HepG2 (cell line): Measurements from ENCODE around the gene CARS2. TPM values are rescaled to one million over a fixed set of nuclear protein-coding genes. Genes with fewer than 3 reads are reported as not detected.

Experiments used
- CCDC6 ChIP-seq: sonication (generic); formaldehyde crosslinking; IDR thresholded peaks from 2 replicates; pipeline ENCODE4 v1.8.1; 2022; ENCODE audit warnings: mild to moderate bottlenecking, missing genetic modification reagents, moderate library complexity
- HNF4A ChIP-seq: sonication (generic); formaldehyde crosslinking; IDR thresholded peaks from 2 replicates; pipeline ENCODE4 v1.4.0; 2020; ENCODE audit warnings: missing genetic modification reagents
- HNF4G ChIP-seq, 2 experiments: sonication (generic) in 1 of 2; formaldehyde crosslinking in 1 of 2; IDR thresholded peaks; 2 replicates each; pipeline versions ENCODE4 v1.4.0 to v1.6.1; 2011 to 2020; ENCODE audit warnings: borderline replicate concordance in 2 of 2, low read depth in 2 of 2, mild to moderate bottlenecking in 2 of 2, low read length in 1 of 2, missing genetic modification reagents in 1 of 2, moderate library complexity in 1 of 2
- JUND ChIP-seq: sonication (generic); formaldehyde crosslinking; IDR thresholded peaks from 2 replicates; pipeline ENCODE4 v1.8.0; 2022; ENCODE audit warnings: mild to moderate bottlenecking, missing genetic modification reagents
- KMT2A ChIP-seq: sonication (generic); formaldehyde crosslinking; IDR thresholded peaks from 2 replicates; pipeline ENCODE4 v1.4.0; 2020; ENCODE audit warnings: missing genetic modification reagents
- STAT5B ChIP-seq: sonication (generic); formaldehyde crosslinking; IDR thresholded peaks from 2 replicates; pipeline ENCODE4 v1.4.0; 2020; ENCODE audit warnings: missing genetic modification reagents
- TEAD2 ChIP-seq: sonication (generic); formaldehyde crosslinking; IDR thresholded peaks from 2 replicates; pipeline ENCODE4 v1.9.0; 2021; ENCODE audit warnings: missing genetic modification reagents
- ZBTB3 ChIP-seq: sonication (generic); formaldehyde crosslinking; IDR thresholded peaks from 2 replicates; pipeline ENCODE4 v1.4.0; 2020; ENCODE audit warnings: low read depth, mild to moderate bottlenecking, moderate library complexity, missing genetic modification reagents, borderline replicate concordance
- ZFP37 ChIP-seq: sonication (generic); formaldehyde crosslinking; IDR thresholded peaks from 2 replicates; pipeline ENCODE4 v1.4.0; 2020; ENCODE audit warnings: missing genetic modification reagents, borderline replicate concordance
- ZFP82 ChIP-seq: sonication (generic); formaldehyde crosslinking; IDR thresholded peaks from 2 replicates; pipeline ENCODE4 v1.5.1; 2020; ENCODE audit warnings: mild to moderate bottlenecking, missing genetic modification reagents, borderline replicate concordance
- ZIK1 ChIP-seq: sonication (generic); formaldehyde crosslinking; IDR thresholded peaks from 2 replicates; pipeline ENCODE4 v1.5.0; 2020; ENCODE audit warnings: mild to moderate bottlenecking, low read depth, missing genetic modification reagents, borderline replicate concordance
- ZNF468 ChIP-seq: sonication (generic); formaldehyde crosslinking; IDR thresholded peaks from 2 replicates; pipeline ENCODE4 v1.8.0; 2022; ENCODE audit warnings: mild to moderate bottlenecking, moderate library complexity, missing genetic modification reagents
- ZNF720 ChIP-seq: sonication (generic); formaldehyde crosslinking; IDR thresholded peaks from 2 replicates; pipeline ENCODE4 v1.4.0; 2020; ENCODE audit warnings: missing genetic modification reagents
- ZNF775 ChIP-seq: sonication (generic); formaldehyde crosslinking; IDR thresholded peaks from 2 replicates; pipeline ENCODE4 v1.4.0; 2020; ENCODE audit warnings: missing genetic modification reagents, mild to moderate bottlenecking, moderate library complexity, borderline replicate concordance
- ZNF781 ChIP-seq: sonication (generic); formaldehyde crosslinking; IDR thresholded peaks from 2 replicates; pipeline ENCODE4 v1.5.1; 2020; ENCODE audit warnings: borderline replicate concordance, mild to moderate bottlenecking, missing genetic modification reagents; ENCODE audit errors: not compliant biosample characterization
- ZNF891 ChIP-seq: sonication (generic); formaldehyde crosslinking; IDR thresholded peaks from 2 replicates; pipeline ENCODE4 v1.5.0; 2020; ENCODE audit warnings: mild to moderate bottlenecking, missing genetic modification reagents
- ZSCAN25 ChIP-seq: sonication (generic); formaldehyde crosslinking; IDR thresholded peaks from 2 replicates; pipeline ENCODE4 v1.8.0; 2022; ENCODE audit warnings: mild to moderate bottlenecking, missing genetic modification reagents
- polyA plus RNA-seq, 8 experiments: library from polyadenylated mRNA; depleted of rRNA in 3 of 8; stranded (reverse) in 7 of 8; unstranded in 1 of 8; fragments of >200 nt; fragmentation: Illumina TruSeq in 4 of 8; extraction: Trizol in 4 of 8; gene quantifications; 2 replicates each; pipeline versions ENCODE4 v1.2.1 to v1.2.3, GENCODE V29; 2011 to 2016; ENCODE audit warnings: low read depth in 4 of 8, missing spikeins in 1 of 8, mixed read lengths in 1 of 8; ENCODE audit not compliant: insufficient read depth in 1 of 8
- total RNA-seq, 5 experiments: library from RNA; depleted of rRNA; stranded (reverse); fragments of >200 nt; fragmentation: Illumina TruSeq; extraction: Trizol; gene quantifications; 2 replicates each; pipeline ENCODE4 v1.2.3, GENCODE V29; 2016; ENCODE audit warnings: low read depth in 1 of 5
- TF ChIP-seq, protein P1 (sequence below): sonication (generic); formaldehyde crosslinking; IDR thresholded peaks from 2 replicates; pipeline ENCODE4 v1.5.0; 2020; ENCODE audit warnings: mild to moderate bottlenecking, missing genetic modification reagents
- TF ChIP-seq, protein P2 (sequence below): sonication (generic); formaldehyde crosslinking; IDR thresholded peaks from 2 replicates; pipeline ENCODE4 v1.5.0; 2020; ENCODE audit warnings: missing genetic modification reagents
- TF ChIP-seq, protein P3 (sequence below): sonication (generic); formaldehyde crosslinking; IDR thresholded peaks from 2 replicates; pipeline ENCODE4 v1.4.0; 2020; ENCODE audit warnings: missing genetic modification reagents
- TF ChIP-seq, protein P4 (sequence below): sonication (generic); formaldehyde crosslinking; IDR thresholded peaks from 2 replicates; pipeline ENCODE4 v1.5.0; 2020; ENCODE audit warnings: missing genetic modification reagents

The CARS2 gene
- total and polyA plus RNA-seq, 2 of the 13 experiments (the other 11 are each of a cell fraction or from before 2014, with no cell fraction given): 41.1 to 59.3 TPM

- 0 out of 2 replicates have a peak, but pooled peaks have one; percentile 4 for TF ChIP-seq HNF4G (IDR thresholded peaks at IDR 0.05; ENCODE audit: borderline replicate concordance, low read depth, low read length)
- peak; percentile 73; the same call in 1 of the 2 replicates for TF ChIP-seq HNF4G (CRISPR knock-in tag; IDR thresholded peaks at IDR 0.05; ENCODE audit: borderline replicate concordance, low read depth)
- no peak for TF ChIP-seq ZBTB3 (CRISPR knock-in tag)
- no peak for TF ChIP-seq JUND
- TF ChIP-seq ZNF468 (CRISPR knock-in tag): no peak
- TF ChIP-seq, protein P1, sequence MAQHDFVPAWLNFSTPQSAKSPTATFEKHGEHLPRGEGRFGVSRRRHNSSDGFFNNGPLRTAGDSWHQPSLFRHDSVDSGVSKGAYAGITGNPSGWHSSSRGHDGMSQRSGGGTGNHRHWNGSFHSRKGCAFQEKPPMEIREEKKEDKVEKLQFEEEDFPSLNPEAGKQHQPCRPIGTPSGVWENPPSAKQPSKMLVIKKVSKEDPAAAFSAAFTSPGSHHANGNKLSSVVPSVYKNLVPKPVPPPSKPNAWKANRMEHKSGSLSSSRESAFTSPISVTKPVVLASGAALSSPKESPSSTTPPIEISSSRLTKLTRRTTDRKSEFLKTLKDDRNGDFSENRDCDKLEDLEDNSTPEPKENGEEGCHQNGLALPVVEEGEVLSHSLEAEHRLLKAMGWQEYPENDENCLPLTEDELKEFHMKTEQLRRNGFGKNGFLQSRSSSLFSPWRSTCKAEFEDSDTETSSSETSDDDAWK (CRISPR knock-in tag): no peak
- no peak for TF ChIP-seq ZNF781 (CRISPR knock-in tag)
- TF ChIP-seq TEAD2 (CRISPR knock-in tag): no peak
- no peak for TF ChIP-seq STAT5B (CRISPR knock-in tag)
- TF ChIP-seq ZFP82 (CRISPR knock-in tag): peak; percentile 94; the same call in 1 of the 2 replicates
- TF ChIP-seq ZFP37 (CRISPR knock-in tag): no peak
- no peak for TF ChIP-seq ZNF775
- TF ChIP-seq ZIK1 (CRISPR knock-in tag): no peak; the same call in 1 of the 2 replicates
- TF ChIP-seq ZNF891: no peak
- TF ChIP-seq, protein P2, sequence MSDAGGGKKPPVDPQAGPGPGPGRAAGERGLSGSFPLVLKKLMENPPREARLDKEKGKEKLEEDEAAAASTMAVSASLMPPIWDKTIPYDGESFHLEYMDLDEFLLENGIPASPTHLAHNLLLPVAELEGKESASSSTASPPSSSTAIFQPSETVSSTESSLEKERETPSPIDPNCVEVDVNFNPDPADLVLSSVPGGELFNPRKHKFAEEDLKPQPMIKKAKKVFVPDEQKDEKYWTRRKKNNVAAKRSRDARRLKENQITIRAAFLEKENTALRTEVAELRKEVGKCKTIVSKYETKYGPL (CRISPR knock-in tag): no peak; the same call in 1 of the 2 replicates
- TF ChIP-seq ZSCAN25: 0 out of 2 replicates have a peak, but pooled peaks have one; percentile 57
- TF ChIP-seq, protein P3, sequence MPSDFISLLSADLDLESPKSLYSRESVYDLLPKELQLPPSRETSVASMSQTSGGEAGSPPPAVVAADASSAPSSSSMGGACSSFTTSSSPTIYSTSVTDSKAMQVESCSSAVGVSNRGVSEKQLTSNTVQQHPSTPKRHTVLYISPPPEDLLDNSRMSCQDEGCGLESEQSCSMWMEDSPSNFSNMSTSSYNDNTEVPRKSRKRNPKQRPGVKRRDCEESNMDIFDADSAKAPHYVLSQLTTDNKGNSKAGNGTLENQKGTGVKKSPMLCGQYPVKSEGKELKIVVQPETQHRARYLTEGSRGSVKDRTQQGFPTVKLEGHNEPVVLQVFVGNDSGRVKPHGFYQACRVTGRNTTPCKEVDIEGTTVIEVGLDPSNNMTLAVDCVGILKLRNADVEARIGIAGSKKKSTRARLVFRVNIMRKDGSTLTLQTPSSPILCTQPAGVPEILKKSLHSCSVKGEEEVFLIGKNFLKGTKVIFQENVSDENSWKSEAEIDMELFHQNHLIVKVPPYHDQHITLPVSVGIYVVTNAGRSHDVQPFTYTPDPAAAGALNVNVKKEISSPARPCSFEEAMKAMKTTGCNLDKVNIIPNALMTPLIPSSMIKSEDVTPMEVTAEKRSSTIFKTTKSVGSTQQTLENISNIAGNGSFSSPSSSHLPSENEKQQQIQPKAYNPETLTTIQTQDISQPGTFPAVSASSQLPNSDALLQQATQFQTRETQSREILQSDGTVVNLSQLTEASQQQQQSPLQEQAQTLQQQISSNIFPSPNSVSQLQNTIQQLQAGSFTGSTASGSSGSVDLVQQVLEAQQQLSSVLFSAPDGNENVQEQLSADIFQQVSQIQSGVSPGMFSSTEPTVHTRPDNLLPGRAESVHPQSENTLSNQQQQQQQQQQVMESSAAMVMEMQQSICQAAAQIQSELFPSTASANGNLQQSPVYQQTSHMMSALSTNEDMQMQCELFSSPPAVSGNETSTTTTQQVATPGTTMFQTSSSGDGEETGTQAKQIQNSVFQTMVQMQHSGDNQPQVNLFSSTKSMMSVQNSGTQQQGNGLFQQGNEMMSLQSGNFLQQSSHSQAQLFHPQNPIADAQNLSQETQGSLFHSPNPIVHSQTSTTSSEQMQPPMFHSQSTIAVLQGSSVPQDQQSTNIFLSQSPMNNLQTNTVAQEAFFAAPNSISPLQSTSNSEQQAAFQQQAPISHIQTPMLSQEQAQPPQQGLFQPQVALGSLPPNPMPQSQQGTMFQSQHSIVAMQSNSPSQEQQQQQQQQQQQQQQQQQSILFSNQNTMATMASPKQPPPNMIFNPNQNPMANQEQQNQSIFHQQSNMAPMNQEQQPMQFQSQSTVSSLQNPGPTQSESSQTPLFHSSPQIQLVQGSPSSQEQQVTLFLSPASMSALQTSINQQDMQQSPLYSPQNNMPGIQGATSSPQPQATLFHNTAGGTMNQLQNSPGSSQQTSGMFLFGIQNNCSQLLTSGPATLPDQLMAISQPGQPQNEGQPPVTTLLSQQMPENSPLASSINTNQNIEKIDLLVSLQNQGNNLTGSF (CRISPR knock-in tag): no peak
- peak; percentile 94 for TF ChIP-seq KMT2A (CRISPR knock-in tag)
- no peak for TF ChIP-seq ZNF720 (CRISPR knock-in tag)
- TF ChIP-seq HNF4A (CRISPR knock-in tag): 0 out of 2 replicates have a peak, but pooled peaks have one; percentile 20
- TF ChIP-seq, protein P4, sequence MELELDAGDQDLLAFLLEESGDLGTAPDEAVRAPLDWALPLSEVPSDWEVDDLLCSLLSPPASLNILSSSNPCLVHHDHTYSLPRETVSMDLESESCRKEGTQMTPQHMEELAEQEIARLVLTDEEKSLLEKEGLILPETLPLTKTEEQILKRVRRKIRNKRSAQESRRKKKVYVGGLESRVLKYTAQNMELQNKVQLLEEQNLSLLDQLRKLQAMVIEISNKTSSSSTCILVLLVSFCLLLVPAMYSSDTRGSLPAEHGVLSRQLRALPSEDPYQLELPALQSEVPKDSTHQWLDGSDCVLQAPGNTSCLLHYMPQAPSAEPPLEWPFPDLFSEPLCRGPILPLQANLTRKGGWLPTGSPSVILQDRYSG (CRISPR knock-in tag): no peak
- TF ChIP-seq CCDC6 (CRISPR knock-in tag): peak; percentile 27; the same call in 1 of the 2 replicates
Measured at GRCh38 chr13:110615322-110616102, 90.4 kb downstream of the CARS2 start, which contains the start of gene NAXD (continued).
